DMS53 (cell line): Measurements from ENCODE around the gene ZNF816.
"Not testable (repeated sequence)": the region's sequence is repeated elsewhere in the genome, so short reads cannot be mapped to it uniquely, and the experiment has no call there.

Experiments
- DNase-seq: peaks from one replicate; lab custom pipeline; 2025; lab: John Stamatoyannopoulos, UW

ZNF816 gene

DNA sequence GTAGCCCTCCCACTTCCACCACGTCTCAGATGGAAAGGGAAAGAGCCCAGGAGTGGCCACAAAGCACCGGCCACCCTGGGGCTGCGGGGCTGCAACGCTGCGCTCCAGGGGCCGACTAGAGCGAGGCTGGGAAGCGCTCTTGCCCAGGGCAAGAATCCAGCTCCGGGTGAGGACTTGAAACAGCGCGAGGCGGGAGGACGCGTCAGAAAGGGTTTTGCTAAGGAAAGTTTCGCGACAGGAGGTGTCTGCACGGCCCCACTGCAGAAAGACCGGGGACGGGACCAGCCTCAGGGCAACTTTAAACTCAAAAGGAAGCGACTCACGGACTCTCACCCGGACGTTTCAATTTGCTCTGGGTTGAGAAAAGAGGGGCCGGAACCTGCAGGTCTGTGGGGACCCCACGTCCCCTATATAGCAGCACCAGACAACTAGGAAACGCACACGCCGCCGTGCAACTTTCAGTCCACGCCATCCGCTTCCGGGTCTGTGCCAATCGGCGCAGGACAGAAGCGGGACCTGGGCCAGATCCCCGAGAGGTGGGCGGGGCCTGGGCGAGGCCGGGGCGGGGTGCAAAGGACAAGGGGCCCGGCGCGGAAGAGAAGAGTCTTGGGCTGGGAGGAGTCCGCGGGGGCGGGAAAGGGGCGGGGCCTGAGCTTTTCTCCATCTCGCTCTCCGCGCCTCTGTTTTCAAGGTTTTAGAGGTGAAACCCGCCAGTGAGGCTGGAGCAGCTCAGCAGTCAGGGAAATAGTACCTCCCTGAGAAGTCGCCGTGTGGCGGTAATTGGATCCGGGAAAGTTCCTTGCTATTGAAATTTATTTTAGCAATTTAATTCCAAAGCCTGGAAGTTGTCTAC, at the start of gene ZNF816:
ZNF816 (minus strand) TSS at position 488 of the 853 bp plus-strand sequence. CDS start 6,792 bp downstream, outside the sequence.
- peak; percentile 98 for DNase-seq

GRCh38 chr19:53012006-53012405, 49.3 kb upstream of the ZNF816 start:
- no peak for DNase-seq

GRCh38 chr19:53010494-53010893, 47.8 kb upstream of the ZNF816 start:
- peak; percentile 11 for DNase-seq

DNA sequence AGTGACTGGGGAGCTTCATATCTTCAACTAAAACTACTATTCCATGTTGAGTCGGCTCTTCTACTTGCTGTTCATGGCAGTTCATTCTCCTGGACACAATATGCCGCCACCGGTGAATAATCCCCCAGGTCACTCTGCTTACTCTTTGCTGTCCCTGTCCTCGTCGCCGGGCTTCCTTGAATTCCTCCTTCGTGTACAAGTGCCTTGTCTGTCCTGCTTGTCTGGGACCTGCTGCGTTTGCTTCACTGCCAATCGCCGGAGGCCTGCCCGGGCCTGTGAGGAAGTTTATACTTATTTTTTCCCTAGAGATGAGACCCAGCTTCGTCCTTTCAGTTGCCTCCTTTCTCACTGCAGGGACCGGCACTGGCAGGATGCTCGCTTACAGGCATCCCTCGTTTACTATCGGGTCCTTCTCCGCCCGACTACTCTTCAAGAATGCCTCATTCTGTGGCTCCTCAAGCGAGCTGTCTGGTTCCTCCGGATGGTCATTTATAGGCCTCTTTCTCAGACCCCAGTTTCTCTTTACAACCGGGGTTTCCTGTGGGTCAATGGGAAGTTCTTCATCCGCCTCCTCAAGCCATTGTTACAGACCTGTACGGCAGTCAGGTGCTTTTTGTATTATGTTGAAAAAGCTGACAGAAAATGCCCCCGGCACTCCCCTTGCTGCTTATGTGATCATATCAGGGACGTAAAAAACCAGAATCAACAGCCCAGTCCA, 45.5 kb upstream of the ZNF816 start:
- DNase-seq, result no peak

- DNase-seq, result no peak
These were observed 44.9 kb upstream of the ZNF816 start for GRCh38 chr19:53007606-53008005.

GRCh38 chr19:53007200-53007599, 44.5 kb upstream of the ZNF816 start:
- DNase-seq, result peak; percentile 21

- DNase-seq, result no peak
These were observed 41.6 kb upstream of the ZNF816 start for GRCh38 chr19:53004242-53004641.

- DNase-seq, result no peak
These were observed 39.8 kb upstream of the ZNF816 start for GRCh38 chr19:53002479-53002878.

GRCh38 chr19:52997975-52998374, 35.3 kb upstream of the ZNF816 start:
- no peak for DNase-seq

- DNase-seq, result no peak
These were observed 33.0 kb upstream of the ZNF816 start for GRCh38 chr19:52995711-52996110.

DNA sequence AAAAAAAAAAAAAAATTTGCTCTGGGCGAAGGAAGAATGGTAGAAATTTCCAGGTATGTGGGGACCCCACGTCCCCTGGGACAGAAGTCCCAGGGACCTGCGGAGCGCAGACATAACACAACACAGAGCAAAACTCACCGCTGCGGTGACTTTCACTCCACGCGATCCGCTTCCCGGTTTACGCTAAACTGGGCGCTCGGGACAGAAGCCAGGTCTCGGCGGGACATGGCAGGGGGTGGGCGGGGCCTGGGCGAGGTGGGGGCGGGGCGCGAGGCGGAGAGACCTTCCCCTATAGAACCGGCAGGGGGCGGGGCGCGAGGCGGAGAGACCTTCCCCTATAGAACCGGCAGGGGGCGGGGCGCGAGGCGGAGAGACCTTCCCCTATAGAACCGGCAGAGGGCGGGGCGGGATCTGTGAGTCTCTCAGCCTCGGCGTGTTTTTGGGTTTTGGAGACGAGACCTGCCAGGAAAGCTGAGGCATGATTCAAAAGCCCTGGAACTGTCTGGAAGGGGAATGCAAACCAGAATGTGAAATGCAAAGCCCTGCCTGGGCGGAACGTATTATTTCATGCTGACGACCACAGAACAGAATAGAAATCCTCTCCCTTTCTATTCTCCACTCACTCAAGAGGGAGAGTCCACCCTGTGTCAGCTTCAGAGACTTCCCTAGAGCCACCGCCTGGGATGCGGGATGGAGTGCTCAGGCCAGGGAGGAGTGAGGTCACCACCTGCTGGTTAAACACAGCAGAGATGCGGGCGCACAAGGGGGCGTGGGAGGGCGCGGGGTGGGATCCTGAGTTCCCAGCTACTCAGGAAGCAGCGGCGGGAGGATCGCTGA, 30.9 kb upstream of the ZNF816 start:
- DNase-seq, result peak; percentile 91

DNA sequence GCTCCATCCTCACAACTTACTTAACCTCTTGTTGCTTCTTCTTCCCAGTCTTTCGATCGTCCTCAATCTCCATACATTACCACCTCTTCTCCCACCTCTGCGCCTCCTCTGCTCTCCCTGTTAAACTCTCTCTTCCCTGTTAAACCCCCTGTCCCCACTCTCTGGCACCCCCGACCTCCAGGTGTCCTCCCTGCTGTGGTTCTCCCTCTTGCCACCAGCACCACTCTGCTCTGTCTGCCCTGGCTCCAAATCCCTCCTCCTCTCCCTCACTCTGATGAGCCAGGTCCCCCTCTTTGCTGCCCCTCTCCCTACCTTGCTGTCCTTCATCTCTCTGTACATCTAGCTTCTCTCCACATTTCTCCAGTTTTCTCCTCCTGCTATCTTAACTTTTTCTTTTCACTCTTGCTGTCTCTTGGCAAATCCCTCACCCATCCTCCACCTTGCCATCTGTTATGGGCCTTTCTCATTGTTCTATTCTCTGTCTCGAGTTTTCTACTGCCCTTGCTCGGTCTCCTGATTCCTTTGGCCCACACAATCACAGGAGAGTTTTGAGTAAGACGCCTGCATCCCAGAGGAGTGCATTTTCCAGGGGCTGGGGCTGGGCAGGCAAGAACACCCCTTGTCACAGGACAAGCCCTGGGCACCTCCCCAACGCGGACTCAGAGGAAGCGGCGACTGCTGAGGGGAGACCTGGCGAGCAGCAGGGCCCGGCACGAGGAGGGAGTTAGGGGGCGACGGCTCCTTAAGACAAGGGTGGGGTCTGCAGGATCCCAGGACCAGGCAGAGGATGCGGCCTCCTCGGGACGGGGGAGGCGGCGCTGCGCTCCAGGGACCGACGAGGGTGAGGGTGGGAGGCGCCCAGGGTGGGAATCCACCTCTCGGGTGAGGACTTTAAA, 29.7 kb upstream of the ZNF816 start:
- DNase-seq, result peak; percentile 32

DNA sequence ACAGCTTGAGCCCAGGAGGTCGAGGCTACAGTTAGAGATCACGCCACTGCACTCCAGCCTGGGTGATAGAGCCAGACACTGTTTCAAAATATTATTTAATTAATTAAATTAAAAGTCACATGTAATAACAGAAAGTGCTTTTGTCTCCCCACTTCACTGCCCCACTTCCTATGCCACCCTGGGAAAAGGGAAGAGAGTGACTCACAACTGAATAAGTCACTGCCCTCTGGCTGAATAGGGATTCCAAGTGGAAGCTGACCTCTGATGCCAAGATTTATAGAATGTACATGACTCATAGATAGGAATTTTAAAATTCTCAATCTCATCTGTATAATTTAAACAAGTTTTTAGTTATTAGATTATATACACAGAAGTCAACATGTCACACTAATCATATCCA, 28.8 kb upstream of the ZNF816 start:
- DNase-seq, result peak; percentile 13

DNA sequence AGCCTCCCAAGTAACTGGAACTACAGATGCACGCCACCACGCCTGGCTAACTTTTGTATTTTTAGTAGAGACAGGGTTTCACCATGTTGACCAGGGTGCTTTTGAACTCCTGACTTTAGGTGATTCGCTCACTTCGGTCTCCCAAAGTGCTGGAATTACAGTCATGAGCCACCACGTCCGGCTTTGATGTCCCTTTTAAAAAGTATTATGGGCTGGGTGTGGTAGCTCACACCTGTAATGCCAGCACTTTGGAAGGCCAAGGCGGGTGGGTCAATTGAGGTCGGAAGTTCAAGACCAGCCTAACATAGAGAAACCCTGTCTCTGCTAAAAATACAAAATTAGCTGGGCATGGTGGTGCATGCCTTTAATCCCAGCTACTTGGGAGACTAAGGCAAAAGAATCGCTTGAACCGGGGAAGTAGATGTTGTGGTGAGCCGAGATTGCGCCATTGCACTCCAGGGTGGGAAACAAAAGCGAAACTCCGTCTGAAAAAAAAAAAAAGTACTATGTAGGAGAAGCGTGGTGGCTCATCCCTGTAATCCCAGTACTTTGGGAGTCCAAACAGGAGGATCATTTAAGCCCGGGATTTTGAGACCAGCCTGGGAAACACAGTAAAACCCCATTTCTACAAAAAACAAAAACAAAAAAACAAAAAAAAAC, 28.2 kb upstream of the ZNF816 start:
- no peak for DNase-seq

GRCh38 chr19:52988506-52988905, 25.8 kb upstream of the ZNF816 start:
- no peak for DNase-seq

DNA sequence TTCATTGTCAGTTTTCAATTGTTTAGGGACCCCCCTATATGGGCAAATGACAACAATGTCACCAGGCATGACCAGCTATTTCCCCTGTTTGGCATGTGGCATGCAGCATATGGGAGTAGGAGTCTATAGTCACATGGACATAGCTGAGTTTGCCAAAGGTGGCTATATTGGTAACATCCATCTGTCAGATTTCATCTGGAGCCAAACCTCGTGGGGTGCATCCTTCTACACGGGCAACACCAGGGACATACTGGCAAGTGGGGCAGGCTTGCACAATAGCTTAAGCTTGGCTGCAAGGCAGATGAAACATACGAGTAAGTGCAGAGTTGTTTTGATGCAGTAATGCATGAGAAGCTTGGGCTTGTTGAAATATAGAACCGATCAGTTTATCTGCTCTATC, 24.5 kb upstream of the ZNF816 start:
- DNase-seq, result no peak

GRCh38 chr19:52983167-52983566, 20.5 kb upstream of the ZNF816 start:
- DNase-seq, result not testable (repeated sequence)

DNA sequence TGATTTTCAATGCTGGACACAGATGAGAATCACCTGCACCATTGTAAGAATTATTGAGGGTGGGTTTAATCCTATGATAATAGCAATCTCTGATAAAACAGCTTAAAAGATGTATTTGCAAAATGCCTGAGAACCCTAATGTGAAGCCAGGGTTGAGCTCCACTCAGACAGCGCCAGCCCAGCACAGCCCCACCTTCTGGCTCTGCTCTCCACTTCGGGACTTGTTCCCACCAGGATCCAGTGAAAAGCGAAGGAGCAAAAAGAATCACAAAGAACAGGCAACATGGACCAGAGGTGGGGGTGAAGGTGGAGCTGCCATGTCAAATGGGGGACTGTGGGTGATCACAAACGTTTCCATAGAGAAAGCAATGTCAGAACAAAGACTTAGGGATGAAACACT, 18.6 kb upstream of the ZNF816 start:
- DNase-seq, result no peak

- peak; percentile 5 for DNase-seq
These were observed 5.1 kb upstream of the ZNF816 start for GRCh38 chr19:52967772-52968171.

DNA sequence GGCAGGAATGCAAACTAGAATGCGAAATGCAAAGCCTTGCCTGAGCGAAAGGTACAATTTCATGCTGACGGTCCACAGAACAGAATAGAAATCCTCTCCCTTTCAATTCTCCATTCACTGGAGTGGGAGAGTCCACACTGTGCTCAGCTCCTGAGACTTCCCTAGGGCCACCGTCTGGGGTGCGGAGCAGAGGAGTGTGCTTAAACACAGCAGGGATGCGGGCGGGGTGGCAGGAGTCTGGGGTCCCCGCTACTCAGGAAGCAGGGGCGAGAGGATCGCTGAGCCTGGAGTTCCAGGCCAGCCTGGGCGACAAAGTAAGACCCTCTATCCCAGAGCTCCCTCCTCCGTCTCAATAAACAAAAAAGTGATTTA, 552 bp upstream of the ZNF816 start:
- peak; percentile 65 for DNase-seq

DNA sequence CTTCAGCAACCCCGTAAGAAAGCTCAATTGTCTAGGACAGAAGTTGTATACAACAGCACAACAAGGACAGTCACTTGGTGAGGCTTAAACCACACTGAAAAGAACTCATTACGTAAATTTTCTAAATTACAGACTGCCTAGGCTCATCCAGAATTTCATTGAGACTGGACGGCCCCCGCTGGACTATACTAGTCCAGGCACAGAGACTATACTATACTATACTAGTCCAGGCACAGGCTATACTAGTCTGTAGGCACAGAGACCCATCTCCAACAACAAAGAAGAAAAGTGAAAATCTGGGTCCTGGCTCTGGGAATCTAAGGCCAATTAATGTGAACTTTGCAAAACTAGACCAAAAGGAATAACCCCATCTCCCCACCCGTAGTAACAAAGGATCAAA, 700 bp downstream of the ZNF816 start:
- no peak for DNase-seq
